Brain microvascular endothelial cell (primary cell): ENCODE results near the gene ABCC12.

Experiments
- DNase-seq: peaks from one replicate; pipeline ENCODE4 v3.0.0-alpha.2; 2020
- H3K27ac ChIP-seq: fragments of 250-450 bp; sonication (Bioruptor Pico); 2 replicates; pipeline ENCODE4 v1.5.1; 2020; ENCODE audit warnings: mild to moderate bottlenecking, moderate library complexity
- H3K27me3 ChIP-seq: fragments of 250-450 bp; sonication (Bioruptor Pico); replicated peaks from 2 replicates; pipeline ENCODE4 v1.5.1; 2020; ENCODE audit warnings: mild to moderate bottlenecking
- H3K36me3 ChIP-seq: fragments of 250-450 bp; sonication (Bioruptor Pico); replicated peaks from 2 replicates; pipeline ENCODE4 v1.5.1; 2020; ENCODE audit warnings: mild to moderate bottlenecking
- H3K4me3 ChIP-seq: 2 replicates; pipeline ENCODE4 v1.5.1; 2011; ENCODE audit warnings: low read depth, mild to moderate bottlenecking, control low read depth, low read length, moderate library complexity
- CTCF ChIP-seq: IDR thresholded peaks from 2 replicates; pipeline ENCODE4 v1.5.1; 2011; ENCODE audit warnings: low read depth, mild to moderate bottlenecking, moderate library complexity, low read length, control low read depth, inconsistent platforms; ENCODE audit errors: missing control alignments
- in situ Hi-C: cut with HindIII; loops from 2 replicates; pipeline ENCODE4 v1.10.0; 2017; ENCODE audit warnings: low sequenced_read_pairs, low pct_ligation_motif_present

Gene ABCC12

GRCh38 chr16:48110982-48111381, 44.8 kb downstream of the ABCC12 start:
- in situ Hi-C loops: no loop called here
- Histone ChIP-seq H3K27ac (no peak overlapping the region), H3K27me3 (peaks cover 2% of the 10 kb centered on the region), H3K36me3 (no peaks in the 10 kb centered on the region), H3K4me3 (no peak overlapping the region)
- TF ChIP-seq CTCF: no peak
- DNase-seq: no peak

- Histone ChIP-seq H3K27ac (no peak overlapping the region), H3K36me3 (no peaks in the 10 kb centered on the region), H3K4me3 (no peak overlapping the region), H3K27me3 (peaks cover 2% of the 10 kb centered on the region)
- DNase-seq: no peak
- TF ChIP-seq CTCF: no peak
- in situ Hi-C loops: no loop called here
Measured at GRCh38 chr16:48110000-48110399, 45.8 kb downstream of the ABCC12 start.

- DNase-seq: no peak
- H3K4me3 ChIP-seq: no peak overlapping the region
- in situ Hi-C loops: no loop called here
- H3K27ac ChIP-seq: no peak overlapping the region
- no peaks in the 10 kb centered on the region for H3K36me3 ChIP-seq
- peaks cover 2% of the 10 kb centered on the region for H3K27me3 ChIP-seq
- TF ChIP-seq CTCF: no peak
Measured at GRCh38 chr16:48109475-48109874, 46.3 kb downstream of the ABCC12 start.

- no peak for TF ChIP-seq CTCF
- H3K36me3 ChIP-seq: no peaks in the 10 kb centered on the region
- no peak overlapping the region for H3K4me3 ChIP-seq
- H3K27me3 ChIP-seq: peaks cover 2% of the 10 kb centered on the region
- no peak for DNase-seq
- in situ Hi-C loops: no loop called here
- no peak overlapping the region for H3K27ac ChIP-seq
Measured at GRCh38 chr16:48106446-48106845, 49.3 kb downstream of the ABCC12 start.
